B cell (primary cell): ENCODE measurements around the gene CCDC50. TPM values are rescaled to one million over a fixed set of nuclear protein-coding genes. Genes with fewer than 3 reads are reported as not detected.

Experiments
- ATAC-seq: fragments of 200-7000 bp; cut with Tn5 transposase; one replicate; pipeline ENCODE4 v1.10.0; 2021; ENCODE audit warnings: low read depth, mild to moderate bottlenecking, moderate number of reproducible peaks, moderate library complexity
- CTCF ChIA-PET: fragments of 350-600 bp; sonication (Branson Sonifier 250); formaldehyde crosslinking; loops from one replicate; lab custom pipeline; 2021; ENCODE audit warnings: antibody characterized with exemption, inconsistent platforms; lab: Charles Lee
- POLR2A ChIA-PET: fragments of 350-600 bp; sonication (Branson Sonifier 250); formaldehyde crosslinking; loops from one replicate; lab custom pipeline; 2021; ENCODE audit warnings: antibody characterized with exemption; lab: Charles Lee
- DNase-seq: peaks from one replicate; pipeline ENCODE4 v3.0.0; 2013
- H2AFZ ChIP-seq: 2 replicates; pipeline ENCODE4 v1.6.1; 2012; ENCODE audit warnings: mild to moderate bottlenecking, low read depth, low read length; ENCODE audit not compliant: insufficient read depth, poor library complexity, severe bottlenecking
- H3K27ac ChIP-seq, 2 donors: 1 replicate in 1 of 2; 2 replicates in 1 of 2; pipeline ENCODE4 v1.5.1; 2012 to 2013; ENCODE audit warnings: low read length in 2 of 2, mild to moderate bottlenecking in 2 of 2, moderate library complexity in 1 of 2
- H3K27me3 ChIP-seq, 4 experiments: fragments of 200-600 bp in 1 of 4; sonication (generic) in 1 of 4; replicated peaks in 1 of 4; 1 replicate in 2 of 4; 2 replicates in 2 of 4; pipeline versions ENCODE4 v1.6.1 to v1.7.0; 2013 to 2016; ENCODE audit warnings: low read length in 3 of 4, mild to moderate bottlenecking in 2 of 4, mixed read lengths in 1 of 4, moderate library complexity in 1 of 4; ENCODE audit not compliant: insufficient read depth in 4 of 4, control insufficient read depth in 3 of 4; ENCODE audit errors: control extremely low read depth in 1 of 4
- H3K36me3 ChIP-seq, 2 experiments: replicated peaks in 1 of 2; 1 replicate in 1 of 2; 2 replicates in 1 of 2; pipeline versions ENCODE4 v1.6.1 to v1.7.1; 2013; ENCODE audit warnings: low read length in 1 of 2; ENCODE audit not compliant: insufficient read depth in 2 of 2, control insufficient read depth in 1 of 2; ENCODE audit errors: control extremely low read depth in 1 of 2, extremely low read depth in 1 of 2
- H3K4me1 ChIP-seq, 2 donors: fragments of 200-600 bp in 1 of 2; sonication (generic) in 1 of 2; 1 replicate in 1 of 2; 2 replicates in 1 of 2; pipeline versions ENCODE4 v1.5.1 to v1.6.1; 2013 to 2017; ENCODE audit warnings: low read length in 2 of 2; ENCODE audit not compliant: control insufficient read depth in 2 of 2, insufficient read depth in 2 of 2
- H3K4me2 ChIP-seq: replicated peaks from 2 replicates; pipeline ENCODE3; 2012; ENCODE audit warnings: mild to moderate bottlenecking, low read depth, low read length; ENCODE audit not compliant: poor library complexity, severe bottlenecking
- H3K4me3 ChIP-seq, 5 experiments: fragments of 200-600 bp in 1 of 5; sonication (generic) in 1 of 5; 1 replicate in 3 of 5; 2 replicates in 2 of 5; pipeline versions ENCODE4 v1.5.1 to v1.7.0; 2011 to 2016; ENCODE audit warnings: low read length in 4 of 5, mild to moderate bottlenecking in 4 of 5, low read depth in 2 of 5, control low read depth in 1 of 5, moderate library complexity in 1 of 5; ENCODE audit not compliant: insufficient read depth in 1 of 5; ENCODE audit errors: control extremely low read depth in 1 of 5, extremely low read depth in 1 of 5
- H3K79me2 ChIP-seq: fragments of 200-600 bp; sonication (generic); one replicate; pipeline ENCODE4 v1.6.0; 2016; ENCODE audit warnings: low read length; ENCODE audit not compliant: control insufficient read depth, insufficient read depth
- H3K9ac ChIP-seq: fragments of 200-600 bp; sonication (generic); 2 replicates; pipeline ENCODE4 v1.6.1; 2017; ENCODE audit warnings: mild to moderate bottlenecking, low read length, moderate library complexity
- H3K9me3 ChIP-seq, 3 donors: one replicate each; pipeline versions ENCODE4 v1.6.1 to v1.7.1; 2013; ENCODE audit warnings: low read length in 2 of 3; ENCODE audit not compliant: control insufficient read depth in 2 of 3, insufficient read depth in 1 of 3; ENCODE audit errors: control extremely low read depth in 1 of 3
- H4K20me1 ChIP-seq: 2 replicates; pipeline ENCODE4 v1.6.0; 2012; ENCODE audit warnings: mild to moderate bottlenecking, low read length; ENCODE audit not compliant: insufficient read depth, control insufficient read depth, poor library complexity, severe bottlenecking
- H3K27ac Mint-ChIP-seq: one replicate; pipeline ENCODE4 v1.8.0; 2021; ENCODE audit warnings: mixed read lengths
- H3K27me3 Mint-ChIP-seq: one replicate; pipeline ENCODE4 v1.8.0; 2021; ENCODE audit warnings: mixed read lengths
- H3K4me1 Mint-ChIP-seq: one replicate; pipeline ENCODE4 v1.8.0; 2021; ENCODE audit warnings: mixed read lengths
- H3K4me3 Mint-ChIP-seq: one replicate; pipeline ENCODE4 v1.8.0; 2021; ENCODE audit warnings: mixed read lengths
- H3K9me3 Mint-ChIP-seq: one replicate; pipeline ENCODE4 v1.8.0; 2022; ENCODE audit warnings: mixed read lengths; ENCODE audit not compliant: insufficient read depth
- EZH2 ChIP-seq: IDR thresholded peaks from 2 replicates; pipeline ENCODE4 v1.6.1; 2012; ENCODE audit warnings: borderline replicate concordance, low read depth, mild to moderate bottlenecking, moderate library complexity, low read length; ENCODE audit not compliant: insufficient read depth, poor library complexity, severe bottlenecking
- WGBS: methylation state at CpG from one replicate; pipeline ENCODE4 v1.1.5; 2013; ENCODE audit warnings: missing lambda C conversion rate; ENCODE audit not compliant: insufficient coverage; 5-methylcytosine and 5-hydroxymethylcytosine counted together
- intact Hi-C: fragments of 100-400 bp; cut with micrococcal nuclease; formaldehyde crosslinking; loops from one replicate; pipeline ENCODE4 v1.10.0; 2022
- polyA plus RNA-seq: library from polyadenylated mRNA; depleted of rRNA; stranded (reverse); fragments of >200 nt; gene quantifications from 2 replicates; pipeline ENCODE4 v1.2.3, GENCODE V29; 2012
- total RNA-seq, 2 donors: library from RNA; stranded (reverse); fragments of 120-200 nt in 1 of 2; gene quantifications; 1 replicate in 1 of 2; 2 replicates in 1 of 2; pipeline versions ENCODE4 v1.2.3 to v1.2.4, GENCODE V29; 2013 to 2022
- TF ChIP-seq, protein P1 (sequence below): fragments of 200-600 bp; IDR thresholded peaks from one replicate; pipeline ENCODE4 v1.8.0; 2022; ENCODE audit warnings: antibody characterized with exemption, mild to moderate bottlenecking

CCDC50 gene
- total and polyA plus RNA-seq, 2 donors (not counting 1 experiment from before 2014, with no cell fraction given), result 48.7 to 121 TPM

DNA sequence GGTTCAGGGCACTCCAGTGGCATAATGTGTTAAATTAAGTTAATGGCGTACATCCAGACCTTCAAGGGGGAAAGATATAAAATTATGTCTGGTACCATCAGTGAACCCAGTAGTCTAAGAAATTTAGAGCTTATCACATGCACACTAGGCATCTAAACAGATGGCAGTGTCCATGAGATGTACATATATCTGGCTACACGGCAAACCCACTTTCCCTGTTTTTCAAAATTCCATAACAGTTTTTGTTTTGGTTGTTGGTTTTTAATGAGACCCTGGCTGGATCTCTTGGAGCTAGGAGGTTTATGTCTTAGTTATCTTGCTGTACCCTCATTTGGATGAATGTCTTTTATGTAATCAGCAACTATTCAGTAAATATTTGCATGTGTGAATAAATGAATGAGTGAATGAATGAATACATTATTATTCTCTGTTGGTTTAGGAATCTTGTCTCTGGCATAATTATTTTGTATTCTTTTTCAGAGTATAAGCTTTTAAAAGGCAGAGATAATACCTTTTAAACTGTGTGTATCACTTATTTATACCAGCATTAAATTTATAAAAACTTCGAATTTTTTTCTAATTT, 4.2 kb downstream of the CCDC50 start:
- H3K9me3 Mint-ChIP-seq, result no peaks in the 10 kb centered on the region
- H3K27me3 ChIP-seq, result no peaks in the 10 kb centered on the region
- H4K20me1 ChIP-seq, result no peaks in the 10 kb centered on the region
- ChIA-PET POLR2A (no interaction called here), CTCF (interaction anchor here (0.7 kb wide), 1 partner anchor 8 kb away, joined by 3 read pairs; no protein-coding TSS in a partner anchor)
- ATAC-seq (no peak), DNase-seq (no peak)
- H3K4me1 ChIP-seq, result peaks cover 42 to 73% of the 10 kb centered on the region in 2 donors
- no CpG with 5 or more reads among the region's 3 CpGs for WGBS
- no peaks in the 10 kb centered on the region for H3K9me3 ChIP-seq
- no peak for TF ChIP-seq EZH2
- TF ChIP-seq, protein P1, sequence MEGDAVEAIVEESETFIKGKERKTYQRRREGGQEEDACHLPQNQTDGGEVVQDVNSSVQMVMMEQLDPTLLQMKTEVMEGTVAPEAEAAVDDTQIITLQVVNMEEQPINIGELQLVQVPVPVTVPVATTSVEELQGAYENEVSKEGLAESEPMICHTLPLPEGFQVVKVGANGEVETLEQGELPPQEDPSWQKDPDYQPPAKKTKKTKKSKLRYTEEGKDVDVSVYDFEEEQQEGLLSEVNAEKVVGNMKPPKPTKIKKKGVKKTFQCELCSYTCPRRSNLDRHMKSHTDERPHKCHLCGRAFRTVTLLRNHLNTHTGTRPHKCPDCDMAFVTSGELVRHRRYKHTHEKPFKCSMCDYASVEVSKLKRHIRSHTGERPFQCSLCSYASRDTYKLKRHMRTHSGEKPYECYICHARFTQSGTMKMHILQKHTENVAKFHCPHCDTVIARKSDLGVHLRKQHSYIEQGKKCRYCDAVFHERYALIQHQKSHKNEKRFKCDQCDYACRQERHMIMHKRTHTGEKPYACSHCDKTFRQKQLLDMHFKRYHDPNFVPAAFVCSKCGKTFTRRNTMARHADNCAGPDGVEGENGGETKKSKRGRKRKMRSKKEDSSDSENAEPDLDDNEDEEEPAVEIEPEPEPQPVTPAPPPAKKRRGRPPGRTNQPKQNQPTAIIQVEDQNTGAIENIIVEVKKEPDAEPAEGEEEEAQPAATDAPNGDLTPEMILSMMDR, result no peak
- H3K4me3 Mint-ChIP-seq, result peak overlapping the region; percentile 97
- H3K79me2 ChIP-seq, result peaks cover 92% of the 10 kb centered on the region
- H2AFZ ChIP-seq, result no peak overlapping the region
- H3K36me3 ChIP-seq, result no peaks in the 10 kb centered on the region
- peak overlapping the region; percentile 97 for H3K9ac ChIP-seq
- H3K27ac Mint-ChIP-seq, result peak overlapping the region; percentile 62
- peak overlapping the region in 1 of 2 donors; percentile 43 for H3K27ac ChIP-seq
- no peaks in the 10 kb centered on the region for H3K27me3 Mint-ChIP-seq
- H3K4me3 ChIP-seq, result peak overlapping the region in 1 of 5 experiments; percentile 89
- H3K4me2 ChIP-seq, result peak overlapping the region; percentile 79
- intact Hi-C loops, result loop anchor here (5.0 kb wide), 1 partner anchor 39 kb away; no protein-coding TSS in a partner anchor
- H3K4me1 Mint-ChIP-seq, result peaks cover 85% of the 10 kb centered on the region

DNA sequence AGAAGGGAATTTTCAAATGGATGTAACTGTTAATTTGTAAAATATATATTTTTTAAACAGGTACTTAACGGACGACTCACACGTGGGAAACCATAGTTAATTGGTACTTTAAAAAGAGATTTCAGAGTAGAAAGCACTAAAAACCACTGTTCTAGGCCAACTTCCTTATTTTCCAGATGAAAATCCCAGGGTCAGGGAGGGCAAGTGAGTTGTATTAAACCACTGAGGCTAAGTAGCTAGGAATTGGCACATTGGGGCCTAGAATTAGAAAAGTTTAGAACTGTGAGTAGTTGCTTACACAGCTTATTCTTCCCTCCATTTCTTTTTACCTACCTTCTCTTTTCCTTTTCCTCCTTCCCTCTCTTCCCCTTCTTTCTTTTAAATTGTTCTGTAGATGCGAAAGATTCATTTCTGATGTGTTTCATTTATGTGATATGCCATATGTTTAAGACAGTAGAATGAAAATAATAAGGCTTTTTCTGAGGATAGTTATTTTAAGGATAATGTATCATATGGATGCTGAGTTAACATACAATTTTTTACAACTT, 5.2 kb downstream of the CCDC50 start:
- DNase-seq (no peak), ATAC-seq (no peak)
- CTCF ChIA-PET, result no interaction called here
- Mint-ChIP-seq H3K27ac (peak overlapping the region; percentile 33), H3K4me1 (peaks cover 88% of the 10 kb centered on the region), H3K4me3 (peak overlapping the region; percentile 48), H3K27me3 (no peaks in the 10 kb centered on the region), H3K9me3 (no peaks in the 10 kb centered on the region)
- peak overlapping the region in 1 of 2 donors; percentile 61 for H3K27ac ChIP-seq
- WGBS, result no CpG with 5 or more reads among the region's 4 CpGs
- POLR2A ChIA-PET, result no interaction called here
- no peak for TF ChIP-seq EZH2
- TF ChIP-seq, protein P1, result no peak
- H3K4me1 ChIP-seq, result peaks cover 41 to 78% of the 10 kb centered on the region in 2 donors
- no peaks in the 10 kb centered on the region for H4K20me1 ChIP-seq
- H3K4me3 ChIP-seq, result peak overlapping the region in 2 of 5 experiments; percentile 1 to 89
- no peaks in the 10 kb centered on the region for H3K36me3 ChIP-seq
- no peaks in the 10 kb centered on the region for H3K27me3 ChIP-seq
- peaks cover 100% of the 10 kb centered on the region for H3K79me2 ChIP-seq
- H3K9ac ChIP-seq, result peak overlapping the region; percentile 14
- no peak overlapping the region for H2AFZ ChIP-seq
- no peaks in the 10 kb centered on the region for H3K9me3 ChIP-seq
- intact Hi-C loops, result loop anchor here (5.0 kb wide), 1 partner anchor 38 kb away; no protein-coding TSS in a partner anchor
- peak overlapping the region; percentile 79 for H3K4me2 ChIP-seq
